Loucy (cell line): ENCODE data around the gene PTPN3.

Source experiments
- H2AFZ ChIP-seq: fragments of 200-600 bp; sonication (generic); 2 replicates; pipeline ENCODE4 v1.6.0; 2016; ENCODE audit warnings: antibody characterized with exemption, mild to moderate bottlenecking, low read length, moderate library complexity
- H3F3A ChIP-seq: fragments of 200-600 bp; 2 replicates; pipeline ENCODE4 v1.6.0; 2016; ENCODE audit warnings: antibody characterized with exemption, low read depth, mild to moderate bottlenecking
- H3K27me3 ChIP-seq: fragments of 200-600 bp; sonication (generic); 2 replicates; pipeline ENCODE4 v1.6.1; 2014; ENCODE audit warnings: low read length, mild to moderate bottlenecking; ENCODE audit not compliant: insufficient read depth, poor library complexity, severe bottlenecking
- H3K36me3 ChIP-seq: fragments of 200-600 bp; sonication (generic); 2 replicates; pipeline ENCODE4 v1.6.1; 2016; ENCODE audit warnings: low read length; ENCODE audit not compliant: insufficient read depth
- H3K4me1 ChIP-seq: fragments of 200-600 bp; sonication (generic); 2 replicates; pipeline ENCODE4 v1.5.1; 2014; ENCODE audit warnings: low read length, mild to moderate bottlenecking; ENCODE audit not compliant: insufficient read depth, poor library complexity, severe bottlenecking
- H3K4me2 ChIP-seq: fragments of 200-600 bp; sonication (generic); 2 replicates; pipeline ENCODE4 v1.6.0; 2014; ENCODE audit warnings: antibody characterized with exemption, low read length, low read depth, mild to moderate bottlenecking; ENCODE audit not compliant: poor library complexity, severe bottlenecking
- H3K4me3 ChIP-seq: fragments of 200-600 bp; sonication (generic); 2 replicates; pipeline ENCODE4 v1.5.1; 2014; ENCODE audit warnings: low read length, mild to moderate bottlenecking, mixed read lengths; ENCODE audit not compliant: poor library complexity, severe bottlenecking
- H3K79me2 ChIP-seq: fragments of 200-600 bp; sonication (generic); 2 replicates; pipeline ENCODE4 v1.6.1; 2014; ENCODE audit warnings: low read length; ENCODE audit not compliant: insufficient read depth
- H3K9ac ChIP-seq: fragments of 200-600 bp; sonication (generic); 2 replicates; pipeline ENCODE4 v1.6.0; 2014; ENCODE audit warnings: mild to moderate bottlenecking, low read depth, low read length, moderate library complexity; ENCODE audit not compliant: poor library complexity, severe bottlenecking
- H3K9me2 ChIP-seq: fragments of 200-600 bp; sonication (generic); replicated peaks from 2 replicates; pipeline ENCODE4 v1.6.1; 2016; ENCODE audit warnings: low read depth, low read length, mixed read lengths
- H3K9me3 ChIP-seq: fragments of 200-600 bp; sonication (generic); 2 replicates; pipeline ENCODE4 v1.6.1; 2014; ENCODE audit warnings: mild to moderate bottlenecking, antibody characterized with exemption, low read length, low read depth; ENCODE audit not compliant: insufficient read depth
- H4K20me1 ChIP-seq: fragments of 200-600 bp; sonication (generic); 2 replicates; pipeline ENCODE4 v1.6.0; 2014; ENCODE audit warnings: antibody characterized with exemption, low read length, mild to moderate bottlenecking; ENCODE audit not compliant: insufficient read depth, poor library complexity, severe bottlenecking
- EZH2phosphoT487 ChIP-seq: fragments of 200-600 bp; IDR thresholded peaks from 2 replicates; pipeline ENCODE4 v1.6.1; 2018; ENCODE audit warnings: antibody characterized with exemption, mild to moderate bottlenecking, moderate library complexity, borderline replicate concordance
- TF ChIP-seq, protein P1 (sequence below): fragments of 200-600 bp; sonication (generic); conservative IDR thresholded peaks from 2 replicates; pipeline ENCODE4 v1.5.1; 2014; ENCODE audit warnings: mild to moderate bottlenecking, antibody characterized with exemption, low read length

The PTPN3 gene

DNA sequence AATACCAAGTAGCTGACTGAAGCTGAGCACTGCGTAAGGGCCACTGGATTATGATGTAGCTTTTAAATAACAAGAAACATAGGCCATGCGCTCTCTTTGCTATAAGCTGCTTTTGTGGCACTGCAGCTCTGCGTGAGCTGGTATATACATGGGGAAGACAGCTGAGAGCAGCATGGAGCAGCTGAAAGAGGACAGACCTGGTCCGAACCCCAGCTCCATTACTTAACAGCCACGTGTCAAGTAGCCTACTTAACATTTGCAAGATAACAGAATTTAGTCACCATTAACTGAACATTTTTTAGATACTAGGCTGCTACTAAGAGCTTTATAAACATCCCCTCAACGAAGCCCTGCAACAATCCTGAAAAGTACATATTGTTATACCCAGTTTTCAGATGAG lies 69.3 kb downstream of the PTPN3 start:
- Histone ChIP-seq H3K27me3 (no peaks in the 10 kb centered on the region), H3F3A (no peaks in the 10 kb centered on the region)
- TF ChIP-seq, protein P1, sequence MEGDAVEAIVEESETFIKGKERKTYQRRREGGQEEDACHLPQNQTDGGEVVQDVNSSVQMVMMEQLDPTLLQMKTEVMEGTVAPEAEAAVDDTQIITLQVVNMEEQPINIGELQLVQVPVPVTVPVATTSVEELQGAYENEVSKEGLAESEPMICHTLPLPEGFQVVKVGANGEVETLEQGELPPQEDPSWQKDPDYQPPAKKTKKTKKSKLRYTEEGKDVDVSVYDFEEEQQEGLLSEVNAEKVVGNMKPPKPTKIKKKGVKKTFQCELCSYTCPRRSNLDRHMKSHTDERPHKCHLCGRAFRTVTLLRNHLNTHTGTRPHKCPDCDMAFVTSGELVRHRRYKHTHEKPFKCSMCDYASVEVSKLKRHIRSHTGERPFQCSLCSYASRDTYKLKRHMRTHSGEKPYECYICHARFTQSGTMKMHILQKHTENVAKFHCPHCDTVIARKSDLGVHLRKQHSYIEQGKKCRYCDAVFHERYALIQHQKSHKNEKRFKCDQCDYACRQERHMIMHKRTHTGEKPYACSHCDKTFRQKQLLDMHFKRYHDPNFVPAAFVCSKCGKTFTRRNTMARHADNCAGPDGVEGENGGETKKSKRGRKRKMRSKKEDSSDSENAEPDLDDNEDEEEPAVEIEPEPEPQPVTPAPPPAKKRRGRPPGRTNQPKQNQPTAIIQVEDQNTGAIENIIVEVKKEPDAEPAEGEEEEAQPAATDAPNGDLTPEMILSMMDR = no peak

DNA sequence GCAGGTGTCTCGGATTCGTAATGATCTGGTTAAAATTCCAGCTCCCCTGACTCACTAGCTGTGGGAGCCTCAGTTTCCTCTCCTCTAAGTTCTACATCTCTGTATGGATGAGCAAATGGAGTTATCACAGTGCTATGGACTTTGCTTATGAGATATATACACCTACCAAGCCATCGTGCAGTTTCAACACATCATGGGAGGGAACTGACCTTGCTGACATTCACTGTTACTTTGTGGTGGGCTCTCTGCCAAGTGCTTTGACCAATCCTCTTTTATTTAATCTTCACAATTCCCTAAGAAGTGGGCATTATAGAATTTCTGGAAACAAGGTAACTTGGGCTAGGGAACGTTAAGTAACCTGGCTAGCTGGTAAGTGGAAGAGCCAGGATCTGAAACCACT lies 70.2 kb downstream of the PTPN3 start:
- Histone ChIP-seq H3K4me1 (no peaks in the 10 kb centered on the region), H3K4me2 (no peak overlapping the region), H3K9me3 (no peaks in the 10 kb centered on the region), H3K79me2 (no peaks in the 10 kb centered on the region), H4K20me1 (no peaks in the 10 kb centered on the region), H3K9me2 (no peaks in the 10 kb centered on the region), H3K36me3 (no peaks in the 10 kb centered on the region), H2AFZ (no peak overlapping the region), H3F3A (no peaks in the 10 kb centered on the region), H3K4me3 (no peak overlapping the region), H3K9ac (no peak overlapping the region), H3K27me3 (no peaks in the 10 kb centered on the region)
- TF ChIP-seq EZH2phosphoT487 = no peak
- TF ChIP-seq, protein P1 = no peak

More for the DNA sequence above, 69.3 kb downstream of the PTPN3 start:
- Histone ChIP-seq H3K4me2 (no peak overlapping the region), H3K4me3 (no peak overlapping the region), H3K79me2 (no peaks in the 10 kb centered on the region), H3K9me3 (no peaks in the 10 kb centered on the region), H3K9ac (no peak overlapping the region), H2AFZ (no peak overlapping the region), H3K36me3 (no peaks in the 10 kb centered on the region), H3K4me1 (no peaks in the 10 kb centered on the region), H4K20me1 (no peaks in the 10 kb centered on the region), H3K9me2 (no peaks in the 10 kb centered on the region)

DNA sequence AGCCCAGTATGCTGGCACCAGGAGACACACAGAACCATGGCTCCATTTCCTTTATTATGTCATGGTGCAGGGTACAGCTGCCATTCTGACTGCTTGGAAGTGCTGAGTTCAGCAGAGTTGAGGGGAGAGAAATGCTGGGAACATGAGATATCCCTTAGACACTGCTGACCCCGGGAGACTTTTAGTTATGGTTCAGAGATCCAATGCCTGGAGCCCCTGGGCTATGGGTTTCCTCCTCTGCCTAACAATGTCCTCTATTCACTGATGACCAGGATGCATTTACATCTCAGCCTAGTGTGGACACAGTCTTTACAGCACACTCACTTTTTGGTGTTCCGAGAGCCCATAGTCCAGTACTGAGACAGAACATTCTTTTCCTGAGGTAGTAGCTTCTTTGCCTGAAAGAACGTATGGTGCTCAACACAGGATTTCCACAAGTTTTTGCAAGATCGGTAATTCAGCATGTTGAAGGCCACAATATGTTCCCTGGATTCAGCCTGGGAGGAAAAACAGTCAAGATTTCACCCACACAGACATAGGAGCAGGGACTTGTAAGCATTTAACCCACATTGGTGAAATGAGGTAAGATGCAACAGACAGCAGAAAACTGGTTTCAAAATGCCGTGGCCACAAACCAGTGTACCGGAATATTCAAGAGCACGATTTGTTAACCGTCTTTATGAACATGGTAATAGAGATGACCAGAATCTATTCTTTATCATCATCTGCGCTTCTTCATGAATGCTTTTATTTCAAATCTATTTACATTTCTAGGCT lies 71.3 kb downstream of the PTPN3 start:
- no peak overlapping the region for H3K9ac ChIP-seq
- H3K79me2 ChIP-seq = no peaks in the 10 kb centered on the region
- H3K36me3 ChIP-seq = no peaks in the 10 kb centered on the region
- no peak for TF ChIP-seq EZH2phosphoT487
- TF ChIP-seq, protein P1 = no peak
- H3K4me2 ChIP-seq = no peak overlapping the region
- no peaks in the 10 kb centered on the region for H3K9me2 ChIP-seq
- H3K27me3 ChIP-seq = no peaks in the 10 kb centered on the region
- H4K20me1 ChIP-seq = no peaks in the 10 kb centered on the region
- no peaks in the 10 kb centered on the region for H3K9me3 ChIP-seq
- no peaks in the 10 kb centered on the region for H3F3A ChIP-seq
- no peak overlapping the region for H2AFZ ChIP-seq
- no peaks in the 10 kb centered on the region for H3K4me1 ChIP-seq
- H3K4me3 ChIP-seq = no peak overlapping the region
